Karpas-422 (cell line): ENCODE measurements around the gene TRIP10. TPM values are rescaled to one million over a fixed set of nuclear protein-coding genes. Genes with fewer than 3 reads are reported as not detected.

Experiments
- DNase-seq: peaks from one replicate; pipeline ENCODE4 v3.0.0-alpha.2; 2015
- H2AFZ ChIP-seq: fragments of 200-600 bp; sonication (generic); 2 replicates; pipeline ENCODE4 v1.6.1; 2014; ENCODE audit warnings: antibody characterized with exemption, low read length, mixed read lengths
- H3K27ac ChIP-seq: fragments of 200-600 bp; sonication (generic); 2 replicates; pipeline ENCODE4 v1.5.1; 2014; ENCODE audit warnings: mild to moderate bottlenecking, low read length, moderate library complexity
- H3K27me3 ChIP-seq: fragments of 200-600 bp; sonication (generic); 2 replicates; pipeline ENCODE4 v1.6.1; 2014; ENCODE audit warnings: low read length, mixed read lengths
- H3K36me3 ChIP-seq: fragments of 200-600 bp; sonication (generic); 2 replicates; pipeline ENCODE4 v1.6.1; 2014; ENCODE audit warnings: low read length, mixed read lengths; ENCODE audit not compliant: insufficient read depth
- H3K4me1 ChIP-seq: fragments of 200-600 bp; sonication (generic); 2 replicates; pipeline ENCODE4 v1.6.1; 2014; ENCODE audit warnings: mild to moderate bottlenecking, low read length, mixed read lengths
- H3K4me2 ChIP-seq: fragments of 200-600 bp; sonication (generic); 2 replicates; pipeline ENCODE4 v1.6.1; 2014; ENCODE audit warnings: low read length, low read depth, mild to moderate bottlenecking; ENCODE audit not compliant: poor library complexity, severe bottlenecking
- H3K4me3 ChIP-seq: fragments of 200-600 bp; sonication (generic); 2 replicates; pipeline ENCODE4 v1.5.1; 2014; ENCODE audit warnings: mild to moderate bottlenecking, antibody characterized with exemption, low read length, mixed read lengths
- H3K79me2 ChIP-seq: fragments of 200-600 bp; sonication (generic); 2 replicates; pipeline ENCODE4 v1.6.1; 2014; ENCODE audit warnings: mild to moderate bottlenecking, low read length, mixed read lengths
- H3K9ac ChIP-seq: fragments of 200-600 bp; sonication (generic); 2 replicates; pipeline ENCODE4 v1.6.0; 2014; ENCODE audit warnings: low read length
- H3K9me2 ChIP-seq: fragments of 200-600 bp; sonication (generic), shearing (Covaris generic); replicated peaks from 2 replicates; pipeline ENCODE4 v1.6.0; 2014; ENCODE audit warnings: mild to moderate bottlenecking, low read length, moderate library complexity; ENCODE audit not compliant: insufficient read depth
- H3K9me3 ChIP-seq: fragments of 300-700, 200-600 bp; sonication (generic); 2 replicates; pipeline ENCODE4 v1.6.1; 2014; ENCODE audit warnings: low read length, mixed read lengths
- H4K20me1 ChIP-seq: fragments of 200-600 bp; sonication (generic); 2 replicates; pipeline ENCODE4 v1.6.1; 2014; ENCODE audit warnings: mild to moderate bottlenecking, antibody characterized with exemption, low read length, low read depth; ENCODE audit not compliant: insufficient read depth
- total RNA-seq: library from RNA; depleted of rRNA; stranded (reverse); fragments of >200 nt; shearing (Covaris generic); gene quantifications from 2 replicates; pipeline ENCODE4 v1.2.3, GENCODE V29; 2014; ENCODE audit warnings: low replicate concordance

TRIP10 gene
- total RNA-seq, 1 experiment from 2014 or later: 6.5 TPM

DNA sequence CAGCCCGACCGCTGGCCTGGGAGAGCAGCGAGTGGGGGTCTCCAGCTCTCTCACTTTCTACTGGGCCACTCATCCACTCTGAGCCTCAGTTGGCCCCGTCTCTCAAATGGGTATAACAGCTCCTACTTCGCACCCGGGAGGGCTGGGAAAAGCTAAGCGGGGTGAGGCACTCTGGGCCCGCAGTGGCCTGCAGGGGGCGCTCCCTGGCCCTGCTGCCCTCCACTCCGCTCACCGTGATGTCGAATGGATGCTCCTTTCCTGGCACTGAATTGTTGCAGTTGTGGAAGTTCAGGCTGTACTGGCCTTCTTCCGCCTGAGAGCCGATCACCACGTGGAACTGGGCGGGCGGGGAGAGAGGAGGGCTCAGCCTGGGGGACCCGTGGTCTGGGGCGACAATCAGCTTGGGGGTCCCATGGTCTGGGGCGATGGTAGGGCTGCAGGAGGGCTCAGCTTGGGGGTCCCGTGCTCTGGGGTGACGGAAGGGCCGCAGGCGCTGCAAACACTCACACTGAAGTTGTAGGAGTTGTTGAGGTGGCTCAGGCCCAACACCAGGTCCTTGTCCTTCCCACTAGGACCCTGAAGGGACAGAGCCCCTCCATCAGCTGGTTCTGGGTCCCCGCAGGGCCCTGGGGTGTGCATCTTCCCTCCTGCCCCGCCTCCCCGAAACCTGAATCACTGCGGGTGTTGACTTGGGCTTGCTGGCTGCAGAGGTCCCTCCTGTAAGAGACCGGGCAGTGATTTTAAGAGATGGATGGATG, 6.0 kb upstream of the TRIP10 start:
- 0 out of 2 replicates have a peak, but pooled peaks cover 3% of the 10 kb centered on the region for H3K79me2 ChIP-seq
- no peaks in the 10 kb centered on the region for H3K27me3 ChIP-seq
- no peak overlapping the region for H3K4me2 ChIP-seq
- H2AFZ ChIP-seq: no peak overlapping the region
- no peaks in the 10 kb centered on the region for H3K9me2 ChIP-seq
- H4K20me1 ChIP-seq: 0 out of 2 replicates have a peak, but pooled peaks cover 3% of the 10 kb centered on the region
- peak; percentile 59 for DNase-seq
- no peaks in the 10 kb centered on the region for H3K9me3 ChIP-seq
- H3K36me3 ChIP-seq: no peaks in the 10 kb centered on the region
- no peak overlapping the region for H3K9ac ChIP-seq
- H3K27ac ChIP-seq: no peak overlapping the region
- H3K4me1 ChIP-seq: peaks cover 21% of the 10 kb centered on the region
- H3K4me3 ChIP-seq: no peak overlapping the region

DNA sequence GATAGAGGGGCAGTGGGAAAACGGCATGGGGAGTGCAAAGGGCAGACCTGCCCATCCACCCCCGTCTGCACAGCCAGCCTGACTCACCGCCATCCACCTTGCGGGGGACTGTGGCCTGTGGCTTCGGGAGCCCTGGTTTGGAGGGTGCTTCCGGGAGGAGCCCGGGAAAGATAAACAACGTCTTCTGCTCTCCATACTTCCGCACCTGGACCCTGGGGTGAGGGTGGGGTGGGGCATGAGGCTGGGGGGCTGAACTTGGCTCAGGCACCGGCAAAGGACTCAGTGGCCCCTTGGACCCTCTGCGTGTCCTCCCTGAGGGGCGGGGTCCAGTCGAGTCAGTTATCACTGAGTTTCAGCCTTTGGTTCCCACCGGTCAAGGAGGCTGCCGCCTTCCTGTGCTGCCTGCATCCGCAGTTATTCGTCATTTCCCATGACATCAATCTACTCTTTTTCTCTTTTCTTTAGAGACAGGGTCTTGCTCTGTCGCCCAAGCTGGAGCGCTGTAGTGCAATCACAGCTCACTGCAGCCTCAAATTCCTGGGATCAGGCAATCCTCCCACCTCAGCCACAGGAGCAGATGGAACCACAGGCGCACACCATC, 5.3 kb upstream of the TRIP10 start:
- no peak for DNase-seq
- Histone ChIP-seq H3K4me2 (no peak overlapping the region), H3K27me3 (no peaks in the 10 kb centered on the region), H3K79me2 (0 out of 2 replicates have a peak, but pooled peaks cover 3% of the 10 kb centered on the region), H3K9me2 (no peaks in the 10 kb centered on the region), H2AFZ (no peak overlapping the region), H3K4me3 (no peak overlapping the region), H3K9ac (no peak overlapping the region), H3K4me1 (peaks cover 25% of the 10 kb centered on the region), H3K36me3 (no peaks in the 10 kb centered on the region), H4K20me1 (0 out of 2 replicates have a peak, but pooled peaks cover 3% of the 10 kb centered on the region), H3K27ac (no peak overlapping the region), H3K9me3 (no peaks in the 10 kb centered on the region)

GRCh38 chr19:6735181-6735911, 4.1 kb upstream of the TRIP10 start:
- Histone ChIP-seq H3K4me3 (peak overlapping the region; percentile 74), H4K20me1 (no peaks in the 10 kb centered on the region), H3K9me3 (no peaks in the 10 kb centered on the region), H3K27me3 (no peaks in the 10 kb centered on the region), H3K36me3 (no peaks in the 10 kb centered on the region), H3K4me1 (peaks cover 33% of the 10 kb centered on the region), H3K79me2 (0 out of 2 replicates have a peak, but pooled peaks cover 3% of the 10 kb centered on the region), H3K9me2 (no peaks in the 10 kb centered on the region), H3K27ac (peak overlapping the region; percentile 75; the same call in 1 of the 2 replicates), H3K4me2 (peak overlapping the region; percentile 83), H3K9ac (peak overlapping the region; percentile 93), H2AFZ (peak overlapping the region; percentile 63; the same call in 1 of the 2 replicates)
- no peak for DNase-seq

DNA sequence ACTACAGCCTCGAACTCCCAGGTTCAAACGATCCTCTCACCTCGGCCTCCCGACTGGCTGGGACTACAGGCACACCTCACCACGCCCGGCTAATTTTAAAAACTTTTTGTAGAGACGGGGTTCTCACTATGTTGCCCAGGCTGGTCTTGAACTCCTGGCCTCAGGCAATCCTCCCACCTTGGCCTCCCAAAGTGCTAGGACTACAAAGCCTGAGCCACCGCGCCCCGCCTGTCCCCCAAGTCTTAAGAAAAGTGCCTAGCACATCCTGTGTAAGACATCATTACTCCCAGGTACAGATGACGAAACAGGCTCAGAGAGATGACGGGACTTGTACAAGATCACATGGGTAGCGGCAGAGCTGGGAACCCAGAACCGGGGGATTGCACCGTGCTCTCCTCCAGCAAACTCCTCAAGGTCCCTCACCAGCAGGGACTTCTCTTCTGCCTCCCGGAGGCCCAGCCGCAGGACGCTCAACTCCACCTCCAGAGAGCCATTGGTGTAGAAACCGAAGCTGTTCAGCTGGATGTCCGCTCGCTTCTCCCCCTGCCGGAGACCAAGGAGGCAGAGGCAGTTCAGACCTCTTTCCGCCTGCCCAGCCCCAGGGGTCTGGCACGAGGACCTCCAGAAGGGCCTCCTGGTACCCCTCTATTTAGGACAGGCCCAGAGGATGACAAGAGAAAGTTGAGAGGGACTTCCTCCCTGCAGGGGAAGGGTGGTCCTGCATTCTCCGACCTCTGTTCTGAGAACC, 3.1 kb upstream of the TRIP10 start:
- peak overlapping the region; percentile 83 for H3K4me2 ChIP-seq
- no peaks in the 10 kb centered on the region for H3K27me3 ChIP-seq
- peak overlapping the region; percentile 74 for H3K4me3 ChIP-seq
- peak; percentile 86 for DNase-seq
- no peaks in the 10 kb centered on the region for H3K36me3 ChIP-seq
- H3K4me1 ChIP-seq: peaks cover 43% of the 10 kb centered on the region
- 0 out of 2 replicates have a peak, but pooled peaks cover 3% of the 10 kb centered on the region for H3K79me2 ChIP-seq
- H4K20me1 ChIP-seq: no peaks in the 10 kb centered on the region
- H3K27ac ChIP-seq: peak overlapping the region; percentile 75
- peak overlapping the region; percentile 63; the same call in 1 of the 2 replicates for H2AFZ ChIP-seq
- no peaks in the 10 kb centered on the region for H3K9me3 ChIP-seq
- no peaks in the 10 kb centered on the region for H3K9me2 ChIP-seq
- peak overlapping the region; percentile 93 for H3K9ac ChIP-seq

GRCh38 chr19:6736917-6737283, 2.6 kb upstream of the TRIP10 start:
- Histone ChIP-seq H3K79me2 (0 out of 2 replicates have a peak, but pooled peaks cover 3% of the 10 kb centered on the region), H3K4me3 (peak overlapping the region; percentile 74), H3K9me3 (no peaks in the 10 kb centered on the region), H2AFZ (0 out of 2 replicates have a peak overlapping the region, but pooled peaks have one; percentile 80), H4K20me1 (no peaks in the 10 kb centered on the region), H3K9ac (peak overlapping the region; percentile 93), H3K4me1 (peaks cover 45% of the 10 kb centered on the region), H3K9me2 (no peaks in the 10 kb centered on the region), H3K36me3 (no peaks in the 10 kb centered on the region), H3K27ac (peak overlapping the region; percentile 75), H3K27me3 (no peaks in the 10 kb centered on the region), H3K4me2 (peak overlapping the region; percentile 83)
- DNase-seq: no peak

- H3K79me2 ChIP-seq: 0 out of 2 replicates have a peak, but pooled peaks cover 3% of the 10 kb centered on the region
- peak within 1 kb of the TSS; percentile 74 for H3K4me3 ChIP-seq
- H3K4me2 ChIP-seq: peak within 1 kb of the TSS; percentile 83
- peaks cover 45% of the 10 kb centered on the region for H3K4me1 ChIP-seq
- peak within 1 kb of the TSS; percentile 75 for H3K27ac ChIP-seq
- H2AFZ ChIP-seq: peak within 1 kb of the TSS; percentile 80
- H4K20me1 ChIP-seq: no peaks in the 10 kb centered on the region
- H3K9ac ChIP-seq: peak within 1 kb of the TSS; percentile 93
- H3K9me3 ChIP-seq: no peaks in the 10 kb centered on the region
- no peaks in the 10 kb centered on the region for H3K9me2 ChIP-seq
- peak; percentile 100 for DNase-seq
- H3K36me3 ChIP-seq: no peaks in the 10 kb centered on the region
- H3K27me3 ChIP-seq: no peaks in the 10 kb centered on the region
These were observed 2.1 kb upstream of the TRIP10 start, which contains the start of gene GPR108 for GRCh38 chr19:6737284-6737872. GPR108 (minus strand) TSS chr19:6737580; CDS start chr19:6737576, 4 bp downstream.
